Measurements from ENCODE around the gene HS3ST2. TPM values are rescaled to one million over a fixed set of nuclear protein-coding genes. Genes with fewer than 3 reads are reported as not detected.

Gene HS3ST2
- total RNA-seq, 1 experiment from 2014 or later, result 0.61 TPM

GRCh38 chr16:22849517-22849916, 35.6 kb downstream of the HS3ST2 start:
- ChIA-PET POLR2A (no interaction called here), CTCF (no interaction called here)
- DNase-seq (ENCODE audit: low spot score) (no peak), ATAC-seq (no peak)
- Mint-ChIP-seq H3K4me3 (no peak overlapping the region), H3K4me1 (peaks cover 11% of the 10 kb centered on the region), H3K36me3 (no peaks in the 10 kb centered on the region), H3K9me3 (no peaks in the 10 kb centered on the region), H3K27me3 (ENCODE audit: low read depth) (no peaks in the 10 kb centered on the region; the same call in 1 of the 2 replicates), H3K27ac (no peak overlapping the region)
- TF ChIP-seq SMAD4 (CRISPR knock-in tag; IDR thresholded peaks at IDR 0.05) (no peak), ZNF671 (CRISPR knock-in tag; IDR thresholded peaks at IDR 0.05) (no peak), GRHL2 (CRISPR knock-in tag; IDR thresholded peaks at IDR 0.05; ENCODE audit: insufficient replicate concordance, severe bottlenecking) (no peak), SP1 (CRISPR knock-in tag; conservative IDR thresholded peaks at IDR 0.05) (no peak)

- Mint-ChIP-seq H3K9me3 (peaks cover 5% of the 10 kb centered on the region), H3K27ac (no peak overlapping the region), H3K27me3 (ENCODE audit: low read depth) (no peaks in the 10 kb centered on the region; the same call in 1 of the 2 replicates), H3K4me1 (peaks cover 29% of the 10 kb centered on the region), H3K4me3 (no peak overlapping the region), H3K36me3 (peaks cover 6% of the 10 kb centered on the region)
- ChIA-PET POLR2A (no interaction called here), CTCF (interaction anchor here (0.6 kb wide), 1 partner anchor 292 kb away, joined by 3 read pairs; no protein-coding TSS in a partner anchor)
- no peak for TF ChIP-seq MLX (CRISPR knock-in tag; IDR thresholded peaks at IDR 0.05)
- TF ChIP-seq ZNF671 (CRISPR knock-in tag; IDR thresholded peaks at IDR 0.05), result no peak
- TF ChIP-seq ZNF138 (CRISPR knock-in tag; conservative IDR thresholded peaks at IDR 0.05), result no peak
- no peak for TF ChIP-seq FOXJ3 (CRISPR knock-in tag; IDR thresholded peaks at IDR 0.05; ENCODE audit: borderline replicate concordance)
- no peak for ATAC-seq
- DNase-seq (ENCODE audit: low spot score), result no peak
These were observed 41.3 kb downstream of the HS3ST2 start for GRCh38 chr16:22855231-22855630.

GRCh38 chr16:22857296-22858025, 43.5 kb downstream of the HS3ST2 start:
- ChIA-PET CTCF (no interaction called here), POLR2A (no interaction called here)
- peaks cover 30% of the 10 kb centered on the region for H3K4me1 Mint-ChIP-seq
- no peak for ATAC-seq
- H3K36me3 Mint-ChIP-seq, result peaks cover 14% of the 10 kb centered on the region
- no peak for DNase-seq (ENCODE audit: low spot score)
- TF ChIP-seq E2F4 (CRISPR knock-in tag; IDR thresholded peaks at IDR 0.05; ENCODE audit: borderline replicate concordance, low read depth) (no peak), ZNF138 (CRISPR knock-in tag; conservative IDR thresholded peaks at IDR 0.05) (no peak), TEAD1 (CRISPR knock-in tag; IDR thresholded peaks at IDR 0.05) (no peak), FOXK1 (CRISPR knock-in tag; IDR thresholded peaks at IDR 0.05) (no peak), SMAD4 (CRISPR knock-in tag; IDR thresholded peaks at IDR 0.05) (no peak), AR (CRISPR knock-in tag; IDR thresholded peaks at IDR 0.05) (no peak), CREM (CRISPR knock-in tag; IDR thresholded peaks at IDR 0.05) (no peak)
- peak overlapping the region; percentile 53; the same call in 1 of the 2 replicates for H3K27ac Mint-ChIP-seq
- no peaks in the 10 kb centered on the region; the same call in 1 of the 2 replicates for H3K27me3 Mint-ChIP-seq (ENCODE audit: low read depth)
- H3K4me3 Mint-ChIP-seq, result no peak overlapping the region
- H3K9me3 Mint-ChIP-seq, result peaks cover 17% of the 10 kb centered on the region

GRCh38 chr16:22859925-22860324, 46.0 kb downstream of the HS3ST2 start:
- Mint-ChIP-seq H3K4me1 (peaks cover 30% of the 10 kb centered on the region), H3K27ac (peak overlapping the region; percentile 90), H3K36me3 (peaks cover 14% of the 10 kb centered on the region), H3K9me3 (peaks cover 17% of the 10 kb centered on the region), H3K27me3 (ENCODE audit: low read depth) (peaks cover 2% of the 10 kb centered on the region; the same call in 1 of the 2 replicates), H3K4me3 (no peak overlapping the region; the same call in 1 of the 2 replicates)
- POLR2A ChIA-PET, result no interaction called here
- ATAC-seq, result peak; percentile 98
- no peak for DNase-seq (ENCODE audit: low spot score)
- TF ChIP-seq ZNF396 (CRISPR knock-in tag; IDR thresholded peaks at IDR 0.05; ENCODE audit: borderline replicate concordance), result no peak
- TF ChIP-seq MAX (CRISPR knock-in tag; IDR thresholded peaks at IDR 0.05), result peak; percentile 34; the same call in 1 of the 2 replicates
- no peak for TF ChIP-seq ZNF219 (CRISPR knock-in tag; IDR thresholded peaks at IDR 0.05; ENCODE audit: borderline replicate concordance)
- TF ChIP-seq HMGA2 (CRISPR knock-in tag; IDR thresholded peaks at IDR 0.05), result no peak
- TF ChIP-seq MLX (CRISPR knock-in tag; IDR thresholded peaks at IDR 0.05), result no peak
- CTCF ChIA-PET, result interaction anchor here (1.1 kb wide), 1 partner anchor 39 kb away, joined by 6 read pairs; no protein-coding TSS in a partner anchor
